K562 (cell line): ENCODE measurements around the gene FAM186B. TPM values are rescaled to one million over a fixed set of nuclear protein-coding genes. Genes with fewer than 3 reads are reported as not detected.

Experiments used
- ATAC-seq: fragments of 200-7000 bp; cut with Tn5 transposase; 3 replicates; pipeline ENCODE4 v1.9.1; 2020; ENCODE audit warnings: moderate library complexity
- BruUV-seq: library from RNA; stranded (reverse); fragments of 400-500 nt; replicated peaks from 2 replicates; lab custom pipeline; 2021; lab: Mats Ljungman, UMichigan
- CTCF ChIA-PET: fragments of 300-600 bp; formaldehyde crosslinking; extraction: SDS; loops from one replicate; lab custom pipeline; 2021; ENCODE audit warnings: low intra/inter-chr PET ratio; lab: Yijun Ruan, JAX
- POLR2A ChIA-PET: fragments of 300-600, 350-650 bp; sonication (Branson Sonifier 250); formaldehyde crosslinking; extraction: SDS; loops from one replicate; lab custom pipeline; 2021; ENCODE audit warnings: antibody characterized with exemption, inconsistent platforms; lab: Yijun Ruan, JAX
- DNase-seq, 4 experiments: peaks; one replicate each; pipeline versions ENCODE4 v3.0.0 to v3.0.0-alpha.2; 2011 to 2018; ENCODE audit warnings: low spot score in 3 of 4, mixed read lengths in 3 of 4; ENCODE audit errors: extremely low read depth in 1 of 4
- FAIRE-seq: peaks from 2 replicates; lab custom pipeline; 2011; peaks lifted over from hg19 to GRCh38; lab: Jason Lieb, UNC
- H2AFZ ChIP-seq: 2 replicates; pipeline ENCODE4 v1.6.0; 2011; ENCODE audit warnings: low read depth, low read length, control low read depth, inconsistent platforms
- H3K27ac ChIP-seq: fragments of 200-600 bp; 3 replicates; pipeline ENCODE4 v1.8.0; 2011; ENCODE audit warnings: low read depth, mild to moderate bottlenecking, control low read depth, inconsistent platforms, low read length, moderate library complexity, mixed read lengths; ENCODE audit errors: extremely low read depth
- H3K27me3 ChIP-seq, 2 experiments: fragments of 300-600 bp in 1 of 2; 2 replicates in 1 of 2; 3 replicates in 1 of 2; pipeline versions ENCODE4 v1.6.0 to v1.8.0; 2011; ENCODE audit warnings: inconsistent platforms in 2 of 2, low read length in 2 of 2, mild to moderate bottlenecking in 1 of 2, mixed read lengths in 1 of 2, moderate library complexity in 1 of 2; ENCODE audit not compliant: control insufficient read depth in 2 of 2, insufficient read depth in 2 of 2
- H3K36me3 ChIP-seq: fragments of 300-600 bp; 3 replicates; pipeline ENCODE4 v1.8.0; 2011; ENCODE audit warnings: mild to moderate bottlenecking, low read length, inconsistent platforms; ENCODE audit not compliant: control insufficient read depth, insufficient read depth
- H3K4me1 ChIP-seq, 2 experiments: fragments of 200-600 bp in 1 of 2; replicated peaks in 1 of 2; 2 replicates in 1 of 2; 3 replicates in 1 of 2; pipeline versions ENCODE4 v1.5.1 to v1.8.0; 2011; ENCODE audit warnings: inconsistent platforms in 2 of 2, low read length in 2 of 2, mild to moderate bottlenecking in 1 of 2, mixed read lengths in 1 of 2, moderate library complexity in 1 of 2; ENCODE audit not compliant: control insufficient read depth in 2 of 2, insufficient read depth in 2 of 2
- H3K4me2 ChIP-seq: 2 replicates; pipeline ENCODE4 v1.6.1; 2011; ENCODE audit warnings: low read length, control low read depth, inconsistent platforms, mixed read lengths; ENCODE audit not compliant: insufficient read depth
- H3K4me3 ChIP-seq: fragments of 200-600 bp; sonication (generic), shearing (Covaris generic); 2 replicates; pipeline ENCODE4 v1.5.1; 2016; ENCODE audit warnings: control low read depth, inconsistent platforms
- H3K79me2 ChIP-seq: fragments of 200-600 bp; 3 replicates; pipeline ENCODE4 v1.8.0; 2011; ENCODE audit warnings: low read length, inconsistent platforms; ENCODE audit not compliant: control insufficient read depth, insufficient read depth
- H3K9ac ChIP-seq, 2 experiments: 2 replicates each; pipeline versions ENCODE4 v1.6.0 to v1.6.1; 2011; ENCODE audit warnings: low read depth in 2 of 2, low read length in 2 of 2, control low read depth in 1 of 2, inconsistent platforms in 1 of 2, mild to moderate bottlenecking in 1 of 2, mixed read lengths in 1 of 2; ENCODE audit not compliant: insufficient read depth in 1 of 2
- H3K9me1 ChIP-seq: one replicate; pipeline ENCODE4 v1.6.0; 2011; ENCODE audit warnings: inconsistent platforms, mild to moderate bottlenecking, low read length, moderate library complexity; ENCODE audit not compliant: control insufficient read depth, insufficient read depth
- H3K9me3 ChIP-seq: replicated peaks from 2 replicates; pipeline ENCODE4 v1.5.1; 2011; ENCODE audit warnings: low read depth, low read length, inconsistent platforms; ENCODE audit not compliant: control insufficient read depth, insufficient read depth
- H4K20me1 ChIP-seq: replicated peaks from 2 replicates; pipeline ENCODE4 v1.6.1; 2011; ENCODE audit warnings: low read length, inconsistent platforms, mixed read lengths; ENCODE audit not compliant: control insufficient read depth, insufficient read depth
- ATF7 ChIP-seq: fragments of 450-650 bp; IDR thresholded peaks from 2 replicates; pipeline ENCODE4 v1.7.1; 2014; ENCODE audit warnings: mild to moderate bottlenecking, moderate library complexity
- DACH1 ChIP-seq: fragments of 450-650 bp; IDR thresholded peaks from 2 replicates; pipeline ENCODE4 v1.6.1; 2018; ENCODE audit not compliant: partially characterized antibody
- HIVEP1 ChIP-seq: fragments of 250-450 bp; sonication (Bioruptor Pico); IDR thresholded peaks from 2 replicates; pipeline ENCODE4 v1.4.0; 2020; ENCODE audit warnings: mild to moderate bottlenecking
- HNRNPH1 ChIP-seq: fragments of 200-400 bp; formaldehyde crosslinking; optimal IDR thresholded peaks from 2 replicates; pipeline ENCODE3; 2017; ENCODE audit warnings: low read depth, mild to moderate bottlenecking, low read length, moderate library complexity
- HNRNPK ChIP-seq: fragments of 200-400 bp; formaldehyde crosslinking; IDR thresholded peaks from one replicate; pipeline ENCODE4 v1.6.1; 2018; ENCODE audit warnings: mild to moderate bottlenecking, low read depth, low read length; ENCODE audit not compliant: poor library complexity, severe bottlenecking
- MCM5 ChIP-seq: fragments of 450-650 bp; IDR thresholded peaks from 2 replicates; pipeline ENCODE4 v1.6.1; 2016; ENCODE audit warnings: low read depth
- MYBL2 ChIP-seq, 2 experiments: fragments of 450-650 bp in 1 of 2; sonication (generic) in 1 of 2; formaldehyde crosslinking in 1 of 2; IDR thresholded peaks; 2 replicates each; pipeline versions ENCODE4 v1.6.1 to v1.8.1; 2017 to 2022; ENCODE audit warnings: borderline replicate concordance in 1 of 2, inconsistent platforms in 1 of 2, low read depth in 1 of 2, mild to moderate bottlenecking in 1 of 2, missing genetic modification reagents in 1 of 2, moderate library complexity in 1 of 2
- NR4A1 ChIP-seq, 2 experiments: fragments of 250-450 bp in 1 of 2; fragments of 450-650 bp in 1 of 2; sonication (Bioruptor Pico) in 1 of 2; IDR thresholded peaks; 2 replicates each; pipeline versions ENCODE4 v1.4.0 to v1.6.1; 2016 to 2020; ENCODE audit warnings: mild to moderate bottlenecking in 2 of 2, missing compliant biosample characterization in 1 of 2, missing genetic modification characterization in 1 of 2, moderate library complexity in 1 of 2
- PCBP2 ChIP-seq: fragments of 200-400 bp; formaldehyde crosslinking; IDR thresholded peaks from 2 replicates; pipeline ENCODE4 v1.6.1; 2018; ENCODE audit warnings: low read length, low read depth, mild to moderate bottlenecking, moderate library complexity; ENCODE audit not compliant: poor library complexity, severe bottlenecking
- PYGO2 ChIP-seq: fragments of 450-650 bp; IDR thresholded peaks from 2 replicates; pipeline ENCODE4 v1.6.1; 2016; ENCODE audit warnings: mild to moderate bottlenecking, missing genetic modification characterization, moderate library complexity, missing compliant biosample characterization
- RBFOX2 ChIP-seq: fragments of 200-400 bp; formaldehyde crosslinking; IDR thresholded peaks from 2 replicates; pipeline ENCODE4 v1.6.1; 2017; ENCODE audit warnings: low read depth, mild to moderate bottlenecking, low read length, moderate library complexity
- ZC3H8 ChIP-seq: fragments of 450-650 bp; IDR thresholded peaks from 2 replicates; pipeline ENCODE4 v1.6.1; 2017
- ZNF146 ChIP-seq: IDR thresholded peaks from one replicate; pipeline ENCODE4 v1.6.1; 2018; ENCODE audit warnings: missing compliant biosample characterization; ENCODE audit not compliant: unreplicated experiment
- ZNF780A ChIP-seq: fragments of 250-450 bp; sonication (Bioruptor Pico); IDR thresholded peaks from 2 replicates; pipeline ENCODE4 v1.5.0; 2021; ENCODE audit warnings: mild to moderate bottlenecking
- WGBS: fragments of 100-300 bp; shearing (Covaris generic); methylation state at CpG from one replicate; pipeline ENCODE4 v1.1.6; 2016; ENCODE audit warnings: low coverage, mixed read lengths; ENCODE audit not compliant: insufficient coverage; ENCODE audit errors: missing lambda C conversion rate; 5-methylcytosine and 5-hydroxymethylcytosine counted together
- in situ Hi-C: fragments of 300-500 bp; cut with MboI; formaldehyde crosslinking; loops from 4 replicates; pipeline ENCODE4 v1.15.0; 2018; ENCODE audit warnings: inconsistent platforms, mixed read lengths
- intact Hi-C: fragments of 100-400 bp; cut with micrococcal nuclease; formaldehyde crosslinking; loops from 2 replicates; pipeline ENCODE4 v1.14.2; 2022
- polyA plus RNA-seq, 8 experiments: library from polyadenylated mRNA; depleted of rRNA in 4 of 8; stranded (reverse) in 5 of 8; unstranded in 3 of 8; fragments of >200 nt; fragmentation: Nextera tagmentation in 2 of 8; fragmentation: Illumina TruSeq in 1 of 8; extraction: Ambion mirVana in 2 of 8; extraction: Trizol in 1 of 8; gene quantifications; 2 replicates each; pipeline versions ENCODE4 v1.2.1 to v1.2.3, GENCODE V29; 2011 to 2014; ENCODE audit warnings: inconsistent platforms in 1 of 8, missing spikeins in 1 of 8
- total RNA-seq, 7 experiments: library from RNA; depleted of rRNA in 6 of 7; stranded (reverse); fragments of >200 nt in 6 of 7; fragmentation: Illumina TruSeq in 2 of 7; extraction: Trizol in 2 of 7; gene quantifications; 2 replicates each; pipeline versions ENCODE4 v1.2.1 to v1.2.3, GENCODE V29; 2011 to 2021; ENCODE audit warnings: low replicate concordance in 1 of 7
- TF ChIP-seq, protein P1 (sequence below): fragments of 450-650 bp; IDR thresholded peaks from 2 replicates; pipeline ENCODE4 v1.6.1; 2016; ENCODE audit warnings: borderline replicate concordance

The FAM186B gene
- total and polyA plus RNA-seq, 9 of the 15 experiments (the other 6 are each of a cell fraction or from before 2014, with no cell fraction given) = 0.07 to 0.42 (median 0.15) TPM

DNA sequence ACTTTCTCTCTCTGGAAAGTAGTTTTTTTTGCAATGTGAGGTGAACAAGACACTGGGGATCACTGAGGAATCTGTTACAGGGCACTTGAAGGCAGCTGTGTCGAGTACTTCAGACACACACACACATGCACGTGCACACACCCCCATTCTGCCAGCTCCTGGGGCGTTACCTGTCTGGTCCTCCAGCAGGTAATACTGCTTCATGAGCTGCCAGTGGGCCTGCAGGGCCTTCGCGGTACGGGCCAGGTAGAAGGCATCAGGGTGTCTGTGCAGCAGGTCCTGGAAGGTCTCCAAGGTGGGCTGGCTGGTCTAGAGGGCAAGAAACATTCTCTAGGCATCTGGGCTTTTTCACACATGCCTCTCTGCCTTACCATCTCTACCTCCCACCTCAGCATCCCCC is 42.6 kb downstream of the FAM186B start:
- H3K27ac ChIP-seq = no peak overlapping the region
- peaks cover 5 to 10% of the 10 kb centered on the region in 2 experiments; a peak in 3 of 5 replicates for H3K4me1 ChIP-seq
- peaks cover 17% of the 10 kb centered on the region for H3K79me2 ChIP-seq
- no peaks in the 10 kb centered on the region for H4K20me1 ChIP-seq
- no peaks in the 10 kb centered on the region for H3K9me3 ChIP-seq
- TF ChIP-seq NR4A1 (CRISPR knock-in tag; IDR thresholded peaks at IDR 0.05) (no peak), NR4A1 (tag; IDR thresholded peaks at IDR 0.05) (no peak), HNRNPH1 (no peak), RBFOX2 (0 out of 2 replicates have a peak, but pooled peaks have one; percentile 28)
- no peak overlapping the region for H2AFZ ChIP-seq
- H3K9ac ChIP-seq = no peak overlapping the region
- FAIRE-seq (no peak), DNase-seq (no peak), ATAC-seq (no peak)
- H3K9me1 ChIP-seq = no peaks in the 10 kb centered on the region
- in situ Hi-C loops (no loop called here), intact Hi-C loops (no loop called here)
- no TSS peak for BruUV-seq
- no peak overlapping the region for H3K4me2 ChIP-seq
- POLR2A ChIA-PET = interaction anchor here (1.0 to 2.3 kb wide), 5 partner anchors 9 to 179 kb away, joined by 3 to 10 read pairs (median 5); partner anchors contain the start of gene TMBIM6
- H3K27me3 ChIP-seq = no peaks in the 10 kb centered on the region
- no peak overlapping the region for H3K4me3 ChIP-seq
- CTCF ChIA-PET = no interaction called here
- 90% methylated on average over 6 of the region's 6 CpGs for WGBS
- H3K36me3 ChIP-seq = peaks cover 84% of the 10 kb centered on the region; the same call in 2 of the 3 replicates

DNA sequence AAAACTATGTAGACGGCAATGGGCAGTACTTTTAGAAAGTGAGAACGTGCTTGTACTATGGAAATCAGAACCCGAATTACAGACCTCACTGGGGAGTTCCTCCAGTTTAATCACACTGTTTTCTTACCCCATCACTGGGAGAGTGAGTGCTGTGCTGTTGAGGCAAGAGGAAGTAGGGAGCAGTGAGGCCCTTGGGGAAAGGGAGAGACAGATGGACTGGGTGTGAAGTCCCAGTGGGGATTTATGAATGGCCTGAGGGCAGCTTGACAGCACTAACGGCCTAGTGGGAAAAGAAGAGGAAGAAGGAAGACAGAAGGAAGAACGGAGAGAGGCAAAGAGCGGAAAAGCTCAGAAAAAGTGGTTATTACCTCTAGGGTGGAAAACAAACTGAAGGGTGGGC is 43.2 kb downstream of the FAM186B start:
- H3K4me3 ChIP-seq = no peak overlapping the region
- ChIA-PET CTCF (no interaction called here), POLR2A (interaction anchor here (1.0 to 2.3 kb wide), 5 partner anchors 8 to 16 kb away, joined by 3 to 10 read pairs (median 3); no protein-coding TSS in a partner anchor)
- no peak for FAIRE-seq
- H3K4me1 ChIP-seq = peaks cover 5 to 16% of the 10 kb centered on the region in 2 experiments; a peak in 3 of 5 replicates
- intact Hi-C loops = no loop called here
- WGBS = 85% methylated on average over 6 of the region's 6 CpGs
- no peak for DNase-seq
- H3K4me2 ChIP-seq = no peak overlapping the region
- no peak overlapping the region for H3K27ac ChIP-seq
- peaks cover 89% of the 10 kb centered on the region; the same call in 2 of the 3 replicates for H3K36me3 ChIP-seq
- no peaks in the 10 kb centered on the region for H3K9me3 ChIP-seq
- no peaks in the 10 kb centered on the region for H3K27me3 ChIP-seq
- no TSS peak for BruUV-seq
- no peaks in the 10 kb centered on the region for H3K9me1 ChIP-seq
- H3K79me2 ChIP-seq = peaks cover 11% of the 10 kb centered on the region
- in situ Hi-C loops = no loop called here
- ATAC-seq = no peak
- no peak overlapping the region for H3K9ac ChIP-seq
- H2AFZ ChIP-seq = no peak overlapping the region
- no peaks in the 10 kb centered on the region for H4K20me1 ChIP-seq
- no peak for TF ChIP-seq PCBP2
- TF ChIP-seq MYBL2 (IDR thresholded peaks at IDR 0.05; ENCODE audit: low read depth) = no peak
- TF ChIP-seq MYBL2 (CRISPR knock-in tag; IDR thresholded peaks at IDR 0.05; ENCODE audit: borderline replicate concordance) = no peak
- no peak for TF ChIP-seq MCM5
- TF ChIP-seq PYGO2 (tag) = no peak
- TF ChIP-seq DACH1 = no peak
- TF ChIP-seq ATF7 = no peak
- TF ChIP-seq ZNF780A (CRISPR knock-in tag) = no peak
- TF ChIP-seq, protein P1, sequence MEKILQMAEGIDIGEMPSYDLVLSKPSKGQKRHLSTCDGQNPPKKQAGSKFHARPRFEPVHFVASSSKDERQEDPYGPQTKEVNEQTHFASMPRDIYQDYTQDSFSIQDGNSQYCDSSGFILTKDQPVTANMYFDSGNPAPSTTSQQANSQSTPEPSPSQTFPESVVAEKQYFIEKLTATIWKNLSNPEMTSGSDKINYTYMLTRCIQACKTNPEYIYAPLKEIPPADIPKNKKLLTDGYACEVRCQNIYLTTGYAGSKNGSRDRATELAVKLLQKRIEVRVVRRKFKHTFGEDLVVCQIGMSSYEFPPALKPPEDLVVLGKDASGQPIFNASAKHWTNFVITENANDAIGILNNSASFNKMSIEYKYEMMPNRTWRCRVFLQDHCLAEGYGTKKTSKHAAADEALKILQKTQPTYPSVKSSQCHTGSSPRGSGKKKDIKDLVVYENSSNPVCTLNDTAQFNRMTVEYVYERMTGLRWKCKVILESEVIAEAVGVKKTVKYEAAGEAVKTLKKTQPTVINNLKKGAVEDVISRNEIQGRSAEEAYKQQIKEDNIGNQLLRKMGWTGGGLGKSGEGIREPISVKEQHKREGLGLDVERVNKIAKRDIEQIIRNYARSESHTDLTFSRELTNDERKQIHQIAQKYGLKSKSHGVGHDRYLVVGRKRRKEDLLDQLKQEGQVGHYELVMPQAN = no peak
- no peak for TF ChIP-seq ZNF146 (CRISPR knock-in tag)
- no peak for TF ChIP-seq ZC3H8
- no peak for TF ChIP-seq HNRNPK
- no peak for TF ChIP-seq HIVEP1 (CRISPR knock-in tag)
